ENCODE data around the gene RASL11A.

GRCh38 chr13:27321468-27322431 lies 51.1 kb downstream of the RASL11A start:
- TF ChIP-seq CTCF (IDR thresholded peaks at IDR 0.05) = no peak
- no peak for TF ChIP-seq POLR2A (IDR thresholded peaks at IDR 0.05)

Data from vagina (tissue), 2 donors.